CD4-positive, alpha-beta T cell (primary cell): ENCODE measurements around the gene TSPAN18. TPM values are rescaled to one million over a fixed set of nuclear protein-coding genes. Genes with fewer than 3 reads are reported as not detected.

Experiments
- ATAC-seq: fragments of 200-7000 bp; cut with Tn5 transposase; one replicate; pipeline ENCODE4 v1.10.0; 2022; ENCODE audit warnings: mild to moderate bottlenecking; ENCODE audit not compliant: poor library complexity
- CTCF ChIA-PET: fragments of 350-600 bp; sonication (Branson Sonifier 250); formaldehyde crosslinking; loops from one replicate; lab custom pipeline; 2021; ENCODE audit warnings: antibody characterized with exemption, inconsistent platforms; lab: Charles Lee
- POLR2A ChIA-PET: fragments of 350-600 bp; sonication (Branson Sonifier 250); formaldehyde crosslinking; loops from one replicate; lab custom pipeline; 2021; ENCODE audit warnings: antibody characterized with exemption, inconsistent platforms; lab: Charles Lee
- DNase-seq, 14 experiments: peaks; one replicate each; pipeline ENCODE4 v3.0.0-alpha.2; 2013 to 2020; ENCODE audit warnings: mixed read lengths in 2 of 14
- H3K27ac ChIP-seq, 2 donors: one replicate each; pipeline versions ENCODE4 v1.5.1 to v1.7.0; 2013; ENCODE audit warnings: low read length in 2 of 2, low read depth in 1 of 2, mild to moderate bottlenecking in 1 of 2
- H3K27me3 ChIP-seq, 2 experiments: 1 replicate in 1 of 2; 2 replicates in 1 of 2; pipeline versions ENCODE4 v1.6.1 to v1.7.0; 2013; ENCODE audit warnings: low read length in 2 of 2, control low read depth in 1 of 2, mild to moderate bottlenecking in 1 of 2, moderate library complexity in 1 of 2; ENCODE audit not compliant: insufficient read depth in 2 of 2, control insufficient read depth in 1 of 2
- H3K36me3 ChIP-seq: one replicate; pipeline ENCODE4 v1.6.1; 2013; ENCODE audit warnings: low read length, control low read depth; ENCODE audit not compliant: insufficient read depth
- H3K4me1 ChIP-seq: one replicate; pipeline ENCODE4 v1.6.1; 2013; ENCODE audit warnings: low read length, control low read depth; ENCODE audit not compliant: insufficient read depth
- H3K4me3 ChIP-seq: one replicate; pipeline ENCODE4 v1.5.1; 2013; ENCODE audit warnings: mild to moderate bottlenecking, low read length, moderate library complexity
- H3K9me3 ChIP-seq, 2 experiments: 1 replicate in 1 of 2; 2 replicates in 1 of 2; pipeline versions ENCODE4 v1.6.1 to v1.7.0; 2013; ENCODE audit warnings: low read length in 2 of 2, mild to moderate bottlenecking in 2 of 2, control low read depth in 1 of 2, moderate library complexity in 1 of 2; ENCODE audit not compliant: control insufficient read depth in 1 of 2, insufficient read depth in 1 of 2
- H3K27ac Mint-ChIP-seq: one replicate; pipeline ENCODE4 v1.8.0; 2020; ENCODE audit warnings: mixed read lengths
- H3K27me3 Mint-ChIP-seq: one replicate; pipeline ENCODE4 v1.8.0; 2021; ENCODE audit warnings: mixed read lengths
- H3K36me3 Mint-ChIP-seq: one replicate; pipeline ENCODE4 v1.8.0; 2021; ENCODE audit warnings: low read depth, mixed read lengths
- H3K4me1 Mint-ChIP-seq: one replicate; pipeline ENCODE4 v1.8.0; 2021; ENCODE audit warnings: low read depth, mixed read lengths
- H3K4me3 Mint-ChIP-seq: one replicate; pipeline ENCODE4 v1.8.0; 2020; ENCODE audit warnings: mild to moderate bottlenecking, mixed read lengths
- H3K9me3 Mint-ChIP-seq: one replicate; pipeline ENCODE4 v1.8.0; 2020; ENCODE audit warnings: mixed read lengths
- intact Hi-C, 2 experiments: fragments of 100-400 bp; cut with DNase I in 1 of 2; cut with micrococcal nuclease in 1 of 2; formaldehyde crosslinking; loops; one replicate each; pipeline versions ENCODE4 v1.15.1 to v1.9.0; 2023 to 2025; cut with DNase I, micrococcal nuclease
- total RNA-seq, 174 experiments: library from RNA in 2 of 174; stranded (reverse) in 2 of 174; gene quantifications; one replicate each; pipeline ENCODE4 v1.2.3 and lab custom pipeline; 2021 to 2026
- TF ChIP-seq, protein P1 (sequence below): fragments of 200-600 bp; IDR thresholded peaks from one replicate; pipeline ENCODE4 v1.8.0; 2022; ENCODE audit warnings: antibody characterized with exemption, mild to moderate bottlenecking

The TSPAN18 gene
- total RNA-seq, 2 experiments from 2014 or later: 23.0 to 25.3 TPM

DNA sequence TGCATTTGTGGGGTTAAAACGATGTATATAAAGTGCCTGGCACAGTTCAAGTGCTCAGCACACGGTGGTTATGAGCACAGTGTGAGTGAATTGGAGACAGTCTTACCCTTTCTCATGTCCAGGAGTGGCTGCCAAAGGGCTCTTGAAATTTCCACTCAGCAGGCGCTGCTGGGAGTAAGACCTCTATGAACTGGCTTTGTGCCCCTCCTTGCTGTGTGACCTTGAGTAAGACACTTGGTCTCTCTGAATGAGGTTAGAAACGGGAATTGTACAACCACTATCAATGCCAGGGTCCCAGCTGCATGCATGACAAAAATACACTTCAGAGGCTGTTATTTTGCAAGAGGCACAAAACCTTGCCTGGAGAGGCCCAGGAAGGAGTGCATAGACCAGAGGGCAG is 86.6 kb downstream of the TSPAN18 start:
- CTCF ChIA-PET: no interaction called here
- DNase-seq (no peak), ATAC-seq (no peak)
- Histone ChIP-seq H3K4me1 (peaks cover 13% of the 10 kb centered on the region), H3K27me3 (no peaks in the 10 kb centered on the region), H3K36me3 (peaks cover 8% of the 10 kb centered on the region), H3K27ac (no peak overlapping the region), H3K9me3 (peaks cover 0 to 15% of the 10 kb centered on the region in 2 experiments), H3K4me3 (no peak overlapping the region)
- POLR2A ChIA-PET: no interaction called here
- Mint-ChIP-seq H3K4me1 (no peaks in the 10 kb centered on the region), H3K4me3 (no peak overlapping the region), H3K27me3 (no peaks in the 10 kb centered on the region), H3K9me3 (no peaks in the 10 kb centered on the region), H3K27ac (no peak overlapping the region), H3K36me3 (no peaks in the 10 kb centered on the region)
- TF ChIP-seq, protein P1, sequence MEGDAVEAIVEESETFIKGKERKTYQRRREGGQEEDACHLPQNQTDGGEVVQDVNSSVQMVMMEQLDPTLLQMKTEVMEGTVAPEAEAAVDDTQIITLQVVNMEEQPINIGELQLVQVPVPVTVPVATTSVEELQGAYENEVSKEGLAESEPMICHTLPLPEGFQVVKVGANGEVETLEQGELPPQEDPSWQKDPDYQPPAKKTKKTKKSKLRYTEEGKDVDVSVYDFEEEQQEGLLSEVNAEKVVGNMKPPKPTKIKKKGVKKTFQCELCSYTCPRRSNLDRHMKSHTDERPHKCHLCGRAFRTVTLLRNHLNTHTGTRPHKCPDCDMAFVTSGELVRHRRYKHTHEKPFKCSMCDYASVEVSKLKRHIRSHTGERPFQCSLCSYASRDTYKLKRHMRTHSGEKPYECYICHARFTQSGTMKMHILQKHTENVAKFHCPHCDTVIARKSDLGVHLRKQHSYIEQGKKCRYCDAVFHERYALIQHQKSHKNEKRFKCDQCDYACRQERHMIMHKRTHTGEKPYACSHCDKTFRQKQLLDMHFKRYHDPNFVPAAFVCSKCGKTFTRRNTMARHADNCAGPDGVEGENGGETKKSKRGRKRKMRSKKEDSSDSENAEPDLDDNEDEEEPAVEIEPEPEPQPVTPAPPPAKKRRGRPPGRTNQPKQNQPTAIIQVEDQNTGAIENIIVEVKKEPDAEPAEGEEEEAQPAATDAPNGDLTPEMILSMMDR: no peak
- intact Hi-C loops: no loop called here

DNA sequence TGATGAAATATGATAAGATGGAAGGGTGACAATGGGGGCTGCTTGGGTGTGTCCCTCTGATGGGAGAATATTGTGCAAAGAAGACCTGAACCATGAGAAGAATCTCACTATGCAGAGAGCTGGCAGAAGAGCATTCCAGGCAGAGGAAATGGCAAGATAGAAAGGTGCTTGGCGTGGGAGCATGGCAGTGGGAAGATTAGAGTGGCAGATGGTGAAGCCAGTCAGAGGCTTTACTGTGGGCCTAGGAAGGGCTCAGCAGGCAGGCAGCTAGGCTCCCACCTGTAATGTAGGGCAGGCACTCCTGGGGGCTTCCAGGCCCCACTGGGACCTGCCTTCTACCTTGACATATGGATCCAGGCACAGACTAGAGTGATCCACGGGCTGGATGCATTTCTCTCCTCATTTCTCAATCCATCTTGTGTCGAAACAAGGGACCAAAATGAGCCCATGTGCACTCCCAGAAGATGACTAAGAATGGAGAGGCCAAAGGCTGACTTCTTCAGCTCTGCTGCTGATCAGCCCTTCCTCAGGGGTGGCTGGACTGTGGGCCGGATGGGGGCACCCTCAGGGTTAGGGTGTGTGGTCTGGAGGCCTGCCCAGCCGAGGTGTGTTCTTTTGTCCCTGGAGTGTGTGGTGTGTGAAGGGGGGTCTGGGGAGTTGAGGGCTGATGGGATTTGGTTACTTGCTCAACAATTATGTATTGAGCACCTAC is 88.3 kb downstream of the TSPAN18 start:
- Histone ChIP-seq H3K9me3 (peaks cover 0 to 15% of the 10 kb centered on the region in 2 experiments), H3K4me3 (no peak overlapping the region), H3K36me3 (peaks cover 8% of the 10 kb centered on the region), H3K27me3 (no peaks in the 10 kb centered on the region), H3K4me1 (peaks cover 13% of the 10 kb centered on the region), H3K27ac (no peak overlapping the region)
- CTCF ChIA-PET: no interaction called here
- DNase-seq (no peak), ATAC-seq (no peak)
- no peaks in the 10 kb centered on the region for H3K4me1 Mint-ChIP-seq
- intact Hi-C loops: no loop called here
- H3K4me3 Mint-ChIP-seq: no peak overlapping the region
- POLR2A ChIA-PET: no interaction called here
- H3K27me3 Mint-ChIP-seq: no peaks in the 10 kb centered on the region
- no peaks in the 10 kb centered on the region for H3K36me3 Mint-ChIP-seq
- H3K27ac Mint-ChIP-seq: no peak overlapping the region
- no peaks in the 10 kb centered on the region for H3K9me3 Mint-ChIP-seq
- TF ChIP-seq, protein P1: no peak

DNA sequence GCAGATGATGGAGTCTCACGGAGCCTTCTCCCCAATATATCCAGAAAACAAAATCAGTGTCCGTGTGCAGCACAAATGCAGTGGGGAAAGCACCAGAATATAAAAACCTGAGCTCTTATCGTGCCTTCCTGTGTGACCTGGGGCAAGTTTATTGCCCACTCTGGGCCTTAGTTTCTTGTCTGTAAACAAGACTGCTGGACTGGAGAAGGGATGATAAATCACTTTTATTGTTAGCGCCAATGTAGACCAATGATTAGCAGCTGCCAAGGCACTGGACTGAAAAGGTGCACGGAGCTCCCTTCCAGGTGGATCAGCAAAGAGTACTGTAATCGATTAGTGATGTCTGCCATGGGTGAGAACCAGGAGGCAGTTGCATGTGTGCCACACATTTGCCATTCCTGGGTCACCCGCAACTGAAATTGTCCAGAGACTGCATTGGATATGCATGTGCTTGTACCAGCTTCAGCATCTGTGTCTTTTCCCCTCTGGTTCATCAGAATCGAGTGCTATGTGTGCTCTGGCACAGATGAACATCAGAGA is 89.2 kb downstream of the TSPAN18 start:
- Histone ChIP-seq H3K9me3 (peaks cover 0 to 15% of the 10 kb centered on the region in 2 experiments), H3K36me3 (peaks cover 8% of the 10 kb centered on the region), H3K4me3 (no peak overlapping the region), H3K27ac (no peak overlapping the region), H3K4me1 (peaks cover 13% of the 10 kb centered on the region), H3K27me3 (no peaks in the 10 kb centered on the region)
- Mint-ChIP-seq H3K4me1 (no peaks in the 10 kb centered on the region), H3K27ac (no peak overlapping the region), H3K4me3 (no peak overlapping the region), H3K36me3 (no peaks in the 10 kb centered on the region), H3K9me3 (no peaks in the 10 kb centered on the region), H3K27me3 (no peaks in the 10 kb centered on the region)
- intact Hi-C loops: no loop called here
- ChIA-PET CTCF (no interaction called here), POLR2A (interaction anchor here (1.0 kb wide), 1 partner anchor 34 kb away, joined by 3 read pairs; no protein-coding TSS in a partner anchor)
- ATAC-seq: no peak
- DNase-seq: no peak
- TF ChIP-seq, protein P1: no peak
